ENCODE measurements around the gene FUOM. TPM values are rescaled to one million over a fixed set of nuclear protein-coding genes. Genes with fewer than 3 reads are reported as not detected.

FUOM gene
- total RNA-seq, 1 donor from 2014 or later: 32.2 TPM

- TF ChIP-seq, protein P1, sequence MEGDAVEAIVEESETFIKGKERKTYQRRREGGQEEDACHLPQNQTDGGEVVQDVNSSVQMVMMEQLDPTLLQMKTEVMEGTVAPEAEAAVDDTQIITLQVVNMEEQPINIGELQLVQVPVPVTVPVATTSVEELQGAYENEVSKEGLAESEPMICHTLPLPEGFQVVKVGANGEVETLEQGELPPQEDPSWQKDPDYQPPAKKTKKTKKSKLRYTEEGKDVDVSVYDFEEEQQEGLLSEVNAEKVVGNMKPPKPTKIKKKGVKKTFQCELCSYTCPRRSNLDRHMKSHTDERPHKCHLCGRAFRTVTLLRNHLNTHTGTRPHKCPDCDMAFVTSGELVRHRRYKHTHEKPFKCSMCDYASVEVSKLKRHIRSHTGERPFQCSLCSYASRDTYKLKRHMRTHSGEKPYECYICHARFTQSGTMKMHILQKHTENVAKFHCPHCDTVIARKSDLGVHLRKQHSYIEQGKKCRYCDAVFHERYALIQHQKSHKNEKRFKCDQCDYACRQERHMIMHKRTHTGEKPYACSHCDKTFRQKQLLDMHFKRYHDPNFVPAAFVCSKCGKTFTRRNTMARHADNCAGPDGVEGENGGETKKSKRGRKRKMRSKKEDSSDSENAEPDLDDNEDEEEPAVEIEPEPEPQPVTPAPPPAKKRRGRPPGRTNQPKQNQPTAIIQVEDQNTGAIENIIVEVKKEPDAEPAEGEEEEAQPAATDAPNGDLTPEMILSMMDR (IDR thresholded peaks at IDR 0.05): no peak
- no peak for DNase-seq (ENCODE audit: low spot score)
- Mint-ChIP-seq H3K4me1 (ENCODE audit: low read depth) (peaks cover 18% of the 10 kb centered on the region), H3K27ac (ENCODE audit: unreplicated experiment) (no peak overlapping the region), H3K9me3 (ENCODE audit: low read depth) (no peaks in the 10 kb centered on the region), H3K4me3 (ENCODE audit: unreplicated experiment) (no peak overlapping the region), H3K36me3 (ENCODE audit: low read depth) (peaks cover 38% of the 10 kb centered on the region), H3K27me3 (ENCODE audit: low read depth) (no peaks in the 10 kb centered on the region)
Measured at GRCh38 chr10:133401981-133402725, 44.3 kb upstream of the FUOM start.

DNA sequence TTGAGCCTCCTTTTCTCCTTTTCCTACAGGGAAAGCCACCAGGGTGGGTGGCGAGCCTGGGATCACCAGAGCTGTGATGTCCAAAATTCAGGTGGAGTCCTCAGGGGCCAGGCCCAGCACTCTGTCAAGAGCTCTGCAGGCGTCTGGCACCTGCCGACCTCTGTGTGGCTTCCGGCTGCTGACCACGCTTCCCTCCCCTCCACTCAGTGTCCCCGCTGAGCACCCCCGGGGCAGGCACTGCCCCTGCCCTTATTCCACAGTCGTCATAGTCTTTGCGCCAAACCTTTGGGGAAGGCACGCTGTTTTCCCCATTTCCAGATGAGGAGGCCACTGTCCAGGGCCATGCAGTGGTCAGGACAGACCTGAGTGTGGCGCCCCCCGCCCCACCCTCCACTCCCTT, 43.7 kb upstream of the FUOM start:
- Mint-ChIP-seq H3K9me3 (ENCODE audit: low read depth) (no peaks in the 10 kb centered on the region), H3K4me1 (ENCODE audit: low read depth) (peaks cover 18% of the 10 kb centered on the region), H3K27me3 (ENCODE audit: low read depth) (no peaks in the 10 kb centered on the region), H3K27ac (ENCODE audit: unreplicated experiment) (no peak overlapping the region), H3K36me3 (ENCODE audit: low read depth) (peaks cover 34% of the 10 kb centered on the region), H3K4me3 (ENCODE audit: unreplicated experiment) (no peak overlapping the region)
- TF ChIP-seq, protein P1 (IDR thresholded peaks at IDR 0.05): no peak
- no peak for DNase-seq (ENCODE audit: low spot score)

- Mint-ChIP-seq H3K36me3 (ENCODE audit: low read depth) (peaks cover 30% of the 10 kb centered on the region), H3K4me3 (ENCODE audit: unreplicated experiment) (no peak overlapping the region), H3K4me1 (ENCODE audit: low read depth) (peaks cover 16% of the 10 kb centered on the region), H3K27me3 (ENCODE audit: low read depth) (no peaks in the 10 kb centered on the region), H3K27ac (ENCODE audit: unreplicated experiment) (no peak overlapping the region), H3K9me3 (ENCODE audit: low read depth) (no peaks in the 10 kb centered on the region)
- no peak for DNase-seq (ENCODE audit: low spot score)
- TF ChIP-seq, protein P1 (IDR thresholded peaks at IDR 0.05): no peak
Measured at GRCh38 chr10:133400624-133401424, 43.0 kb upstream of the FUOM start.

DNA sequence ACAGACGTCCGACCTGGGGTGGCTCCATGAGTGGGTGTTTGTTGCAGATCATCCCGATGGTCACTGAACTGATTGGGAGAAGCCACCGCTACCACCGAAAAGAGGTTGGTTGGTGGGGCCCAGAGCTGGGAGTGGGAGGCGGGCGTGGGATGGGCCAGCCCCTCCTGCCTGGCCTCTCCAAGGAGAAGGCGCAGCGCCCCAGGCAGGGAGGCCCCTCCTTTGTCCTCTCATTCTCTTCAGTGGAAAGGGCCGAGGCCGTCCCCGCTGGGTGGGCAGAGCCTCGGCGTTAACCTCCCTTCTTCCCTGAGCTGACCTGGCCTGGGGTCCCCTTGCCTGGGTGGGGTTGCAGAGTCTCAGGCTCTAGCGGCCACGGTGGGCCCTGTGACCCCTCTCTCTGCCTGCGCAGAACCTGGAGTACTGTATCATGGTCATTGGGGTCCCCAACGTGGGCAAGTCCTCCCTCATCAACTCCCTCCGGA, 41.3 kb upstream of the FUOM start:
- Mint-ChIP-seq H3K9me3 (ENCODE audit: low read depth) (no peaks in the 10 kb centered on the region), H3K36me3 (ENCODE audit: low read depth) (peaks cover 26% of the 10 kb centered on the region), H3K4me1 (ENCODE audit: low read depth) (peaks cover 12% of the 10 kb centered on the region), H3K27me3 (ENCODE audit: low read depth) (no peaks in the 10 kb centered on the region), H3K4me3 (ENCODE audit: unreplicated experiment) (no peak overlapping the region), H3K27ac (ENCODE audit: unreplicated experiment) (no peak overlapping the region)
- DNase-seq (ENCODE audit: low spot score): no peak
- TF ChIP-seq, protein P1 (IDR thresholded peaks at IDR 0.05): no peak

DNA sequence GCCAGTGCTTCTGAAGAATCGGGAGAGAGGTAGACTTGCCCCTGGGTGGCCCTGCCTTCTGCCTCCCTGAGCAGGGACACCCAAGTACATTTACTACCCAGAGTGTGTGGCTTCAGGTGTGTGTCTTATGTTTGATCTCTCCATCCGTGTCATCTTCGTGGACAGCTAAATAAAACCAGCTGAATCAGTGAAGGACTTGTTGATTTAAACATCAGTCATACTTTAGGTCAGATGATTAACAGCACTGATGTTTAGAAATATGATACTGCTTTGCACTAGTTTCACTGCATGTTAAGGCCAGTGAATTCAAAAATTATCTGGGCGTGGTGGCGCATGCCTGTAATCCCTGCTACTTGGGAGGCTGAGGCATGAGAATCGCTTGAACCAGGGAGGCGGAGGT, 40.1 kb upstream of the FUOM start:
- H3K36me3 Mint-ChIP-seq (ENCODE audit: low read depth): peaks cover 20% of the 10 kb centered on the region

More for the DNA sequence above, 40.1 kb upstream of the FUOM start:
- Mint-ChIP-seq H3K4me1 (ENCODE audit: low read depth) (peaks cover 18% of the 10 kb centered on the region), H3K27me3 (ENCODE audit: low read depth) (no peaks in the 10 kb centered on the region), H3K9me3 (ENCODE audit: low read depth) (no peaks in the 10 kb centered on the region), H3K27ac (ENCODE audit: unreplicated experiment) (no peak overlapping the region), H3K4me3 (ENCODE audit: unreplicated experiment) (no peak overlapping the region)
- TF ChIP-seq, protein P1 (IDR thresholded peaks at IDR 0.05): no peak
- DNase-seq (ENCODE audit: low spot score): no peak
